Spinal cord (tissue), 10 donors: ENCODE results near the gene PAX2. TPM values are rescaled to one million over a fixed set of nuclear protein-coding genes. Genes with fewer than 3 reads are reported as not detected.

ENCODE experiments used
- DNase-seq, 6 donors: peaks; one replicate each; pipeline versions ENCODE4 v3.0.0 to v3.0.0-alpha.2; 2013 to 2015; ENCODE audit warnings: low spot score in 6 of 6, low read depth in 4 of 6
- H3K27ac ChIP-seq: one replicate; pipeline ENCODE4 v1.5.1; 2013; ENCODE audit warnings: low read depth, low read length, control low read depth
- H3K27me3 ChIP-seq: one replicate; pipeline ENCODE4 v1.6.1; 2013; ENCODE audit warnings: low read length; ENCODE audit not compliant: control insufficient read depth, insufficient read depth
- H3K36me3 ChIP-seq: one replicate; pipeline ENCODE4 v1.6.1; 2013; ENCODE audit warnings: low read length; ENCODE audit not compliant: control insufficient read depth, insufficient read depth
- H3K4me1 ChIP-seq: one replicate; pipeline ENCODE4 v1.6.1; 2013; ENCODE audit warnings: low read length; ENCODE audit not compliant: control insufficient read depth, insufficient read depth
- H3K4me3 ChIP-seq: one replicate; pipeline ENCODE4 v1.5.1; 2013; ENCODE audit warnings: low read depth, low read length, control low read depth
- H3K9me3 ChIP-seq: one replicate; pipeline ENCODE4 v1.6.1; 2013; ENCODE audit warnings: low read length; ENCODE audit not compliant: control insufficient read depth, insufficient read depth
- whole genome bisulfite sequencing: methylation state at CpG from one replicate; pipeline ENCODE4 v1.1.5; 2013; ENCODE audit warnings: missing lambda C conversion rate; ENCODE audit not compliant: insufficient coverage; 5-methylcytosine and 5-hydroxymethylcytosine counted together
- polyA plus RNA-seq, 2 donors: library from polyadenylated mRNA; unstranded; fragments of 120-200 nt; gene quantifications; one replicate each; pipeline ENCODE4 v1.2.1, GENCODE V29; 2013; ENCODE audit not compliant: insufficient read length in 2 of 2
- total RNA-seq, 2 donors: library from RNA; depleted of rRNA in 1 of 2; stranded (reverse); fragments of 120-200 nt in 1 of 2; fragments of >200 nt in 1 of 2; gene quantifications; one replicate each; pipeline versions ENCODE4 v1.2.3 to v1.2.4, GENCODE V29; 2013 to 2014
- donor health status: healthy.

The PAX2 gene
- total and polyA plus RNA-seq, 4 donors, result 1.9 to 54.8 (median 29.3) TPM

GRCh38 chr10:100800931-100801330, 55.5 kb downstream of the PAX2 start:
- Histone ChIP-seq H3K4me3 (no peak overlapping the region), H3K27ac (no peak overlapping the region), H3K27me3 (peaks cover 3% of the 10 kb centered on the region), H3K36me3 (peaks cover 8% of the 10 kb centered on the region), H3K4me1 (peaks cover 24% of the 10 kb centered on the region), H3K9me3 (no peaks in the 10 kb centered on the region)
- WGBS, result 77% methylated on average over 3 of the region's 4 CpGs
- no peak for DNase-seq

DNA sequence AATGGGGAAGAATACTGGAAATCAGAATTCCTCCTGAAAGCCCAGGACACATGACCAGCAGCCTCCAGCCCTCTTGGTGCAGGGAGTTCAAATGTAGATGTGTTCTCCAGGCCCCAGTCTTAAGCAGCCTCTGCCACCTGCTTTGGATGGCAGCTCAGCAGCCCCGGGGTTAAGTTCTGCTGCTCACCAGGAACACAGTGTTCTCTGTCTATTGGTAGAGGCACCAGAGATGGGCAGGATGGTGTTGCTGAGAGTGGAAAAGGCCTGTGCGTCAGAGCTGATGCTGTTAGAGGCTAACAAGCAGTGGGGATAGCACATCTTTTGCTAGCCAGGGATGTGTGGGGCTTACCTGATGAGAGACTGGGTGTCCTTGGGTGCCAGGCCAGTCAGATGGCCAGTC, 56.8 kb downstream of the PAX2 start:
- Histone ChIP-seq H3K4me3 (no peak overlapping the region), H3K27me3 (peaks cover 3% of the 10 kb centered on the region), H3K9me3 (no peaks in the 10 kb centered on the region), H3K4me1 (peaks cover 28% of the 10 kb centered on the region), H3K36me3 (peaks cover 12% of the 10 kb centered on the region), H3K27ac (no peak overlapping the region)
- DNase-seq, result peak in 1 of 6 donors; percentile 41
- WGBS, result 63% methylated on average over 2 of the region's 2 CpGs

DNA sequence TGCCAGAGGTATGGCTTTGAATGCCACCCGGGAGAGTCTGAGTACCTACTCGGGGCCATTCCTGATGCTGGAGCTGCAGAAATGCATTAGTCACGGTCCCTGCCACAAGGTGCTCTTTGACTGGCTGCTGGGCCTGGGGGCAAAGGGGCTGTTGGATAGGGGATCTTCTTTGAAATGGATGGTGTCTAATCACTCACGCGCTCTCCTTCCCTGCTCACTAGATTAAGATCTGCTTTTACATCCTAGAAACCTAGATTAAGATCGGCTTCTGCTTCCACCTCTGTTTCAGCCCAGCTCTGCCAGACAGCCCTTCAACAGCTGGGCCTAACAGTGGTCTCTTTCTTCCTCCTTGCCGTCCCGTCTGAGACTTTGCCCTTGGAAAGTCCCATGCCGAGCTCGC, 57.2 kb downstream of the PAX2 start:
- H3K4me3 ChIP-seq, result no peak overlapping the region
- no peaks in the 10 kb centered on the region for H3K9me3 ChIP-seq
- WGBS, result 64% methylated on average over 8 of the region's 10 CpGs
- H3K4me1 ChIP-seq, result peaks cover 32% of the 10 kb centered on the region
- no peak for DNase-seq
- peaks cover 14% of the 10 kb centered on the region for H3K36me3 ChIP-seq
- no peak overlapping the region for H3K27ac ChIP-seq
- H3K27me3 ChIP-seq, result peaks cover 6% of the 10 kb centered on the region

DNA sequence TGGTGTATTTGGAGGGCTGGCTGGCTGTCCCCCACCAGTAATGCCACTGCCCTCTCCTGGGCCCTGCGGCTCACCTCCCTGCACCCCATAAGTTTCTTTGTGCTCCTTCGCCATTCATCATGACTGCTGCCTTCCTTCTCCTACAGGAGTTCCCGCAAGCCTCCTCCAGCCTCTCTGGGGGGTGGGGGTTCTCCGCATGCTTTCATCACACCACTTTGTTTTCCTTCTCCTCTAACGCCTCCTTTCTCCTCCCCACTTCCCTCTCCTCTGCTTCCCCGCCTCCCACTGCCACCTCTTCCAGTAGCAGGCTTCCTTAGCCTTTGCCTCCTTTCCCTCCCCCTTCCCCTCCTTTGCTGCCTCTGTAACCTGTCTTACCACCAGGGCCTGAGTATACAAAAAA, 58.1 kb downstream of the PAX2 start:
- Histone ChIP-seq H3K27ac (no peak overlapping the region), H3K36me3 (peaks cover 15% of the 10 kb centered on the region), H3K9me3 (no peaks in the 10 kb centered on the region), H3K4me1 (peaks cover 40% of the 10 kb centered on the region), H3K4me3 (no peak overlapping the region), H3K27me3 (peaks cover 12% of the 10 kb centered on the region)
- 46% methylated on average over 2 of the region's 6 CpGs for WGBS
- DNase-seq, result no peak

- H3K4me3 ChIP-seq, result no peak overlapping the region
- H3K27me3 ChIP-seq, result peaks cover 13% of the 10 kb centered on the region
- H3K36me3 ChIP-seq, result peaks cover 15% of the 10 kb centered on the region
- H3K27ac ChIP-seq, result no peak overlapping the region
- no peaks in the 10 kb centered on the region for H3K9me3 ChIP-seq
- peak in 1 of 6 donors; percentile 50 for DNase-seq
- peaks cover 44% of the 10 kb centered on the region for H3K4me1 ChIP-seq
- WGBS, result 50% methylated on average over 2 of the region's 7 CpGs
Observed at GRCh38 chr10:100803908-100804307, 58.5 kb downstream of the PAX2 start.

- H3K4me3 ChIP-seq, result no peak overlapping the region
- 82% methylated on average over 10 of the region's 14 CpGs for WGBS
- H3K27ac ChIP-seq, result no peak overlapping the region
- no peak for DNase-seq
- peaks cover 60% of the 10 kb centered on the region for H3K4me1 ChIP-seq
- no peaks in the 10 kb centered on the region for H3K9me3 ChIP-seq
- peaks cover 13% of the 10 kb centered on the region for H3K27me3 ChIP-seq
- peaks cover 16% of the 10 kb centered on the region for H3K36me3 ChIP-seq
Observed at GRCh38 chr10:100805543-100806355, 60.4 kb downstream of the PAX2 start.

DNA sequence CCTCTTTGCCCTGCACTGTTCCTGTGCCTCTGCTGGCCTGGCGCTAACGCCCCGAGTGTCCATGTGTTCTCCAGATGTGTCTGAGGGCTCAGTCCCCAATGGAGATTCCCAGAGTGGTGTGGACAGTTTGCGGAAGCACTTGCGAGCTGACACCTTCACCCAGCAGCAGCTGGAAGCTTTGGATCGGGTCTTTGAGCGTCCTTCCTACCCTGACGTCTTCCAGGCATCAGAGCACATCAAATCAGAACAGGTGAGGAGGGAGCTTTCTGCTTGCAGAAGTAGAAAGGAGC, 60.9 kb downstream of the PAX2 start:
- no peaks in the 10 kb centered on the region for H3K9me3 ChIP-seq
- H3K4me3 ChIP-seq, result no peak overlapping the region
- H3K27ac ChIP-seq, result no peak overlapping the region
- H3K27me3 ChIP-seq, result peaks cover 13% of the 10 kb centered on the region
- WGBS, result 84% methylated on average over 8 of the region's 8 CpGs
- DNase-seq, result no peak
- H3K4me1 ChIP-seq, result peaks cover 61% of the 10 kb centered on the region
- peaks cover 16% of the 10 kb centered on the region for H3K36me3 ChIP-seq

DNA sequence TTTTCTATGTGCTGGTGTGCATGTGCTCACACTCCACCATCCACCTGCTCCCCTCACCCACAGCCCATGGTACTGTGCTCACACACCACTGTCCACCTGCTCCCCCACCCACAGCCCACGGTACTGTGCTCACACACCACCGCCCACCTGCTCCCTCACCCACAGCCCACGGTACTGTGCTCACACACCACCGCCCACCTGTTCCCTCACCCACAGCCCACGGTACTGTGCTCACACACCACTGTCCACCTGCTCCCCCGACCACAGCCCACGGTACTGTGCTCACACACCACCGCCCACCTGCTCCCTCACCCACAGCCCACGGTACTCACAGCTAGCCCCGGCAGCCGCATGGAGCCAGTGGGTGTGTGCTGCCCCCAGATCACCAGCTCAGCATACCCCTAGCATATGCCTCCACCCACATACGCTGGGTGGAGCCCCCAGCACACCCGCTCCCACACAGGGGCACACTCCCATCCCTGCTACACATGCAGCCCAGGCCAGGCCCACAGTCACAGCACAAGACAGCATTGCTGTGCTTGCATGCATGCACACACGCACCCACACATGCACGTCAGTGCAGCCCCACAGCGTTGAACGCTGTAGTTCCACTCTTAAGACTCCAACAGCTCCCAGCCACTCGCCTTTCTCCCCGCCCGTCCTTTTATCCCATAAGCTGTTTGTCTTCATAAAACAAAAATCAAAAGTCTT, 62.0 kb downstream of the PAX2 start:
- DNase-seq, result peak in 1 of 6 donors; percentile 71
- H3K4me1 ChIP-seq, result peaks cover 67% of the 10 kb centered on the region
- peaks cover 16% of the 10 kb centered on the region for H3K36me3 ChIP-seq
- no peak overlapping the region for H3K4me3 ChIP-seq
- no peaks in the 10 kb centered on the region for H3K9me3 ChIP-seq
- 45% methylated on average over 20 of the region's 20 CpGs for WGBS
- H3K27me3 ChIP-seq, result peaks cover 12% of the 10 kb centered on the region
- H3K27ac ChIP-seq, result no peak overlapping the region

GRCh38 chr10:100808876-100809275, 63.5 kb downstream of the PAX2 start:
- WGBS, result 54% methylated on average over 10 of the region's 10 CpGs
- Histone ChIP-seq H3K4me1 (peaks cover 60% of the 10 kb centered on the region), H3K9me3 (no peaks in the 10 kb centered on the region), H3K4me3 (no peak overlapping the region), H3K27me3 (peaks cover 10% of the 10 kb centered on the region), H3K36me3 (peaks cover 14% of the 10 kb centered on the region), H3K27ac (no peak overlapping the region)
- no peak for DNase-seq
